Mucosa of gallbladder (tissue), 1 donor: ENCODE measurements around the gene COTL1. TPM values are rescaled to one million over a fixed set of nuclear protein-coding genes. Genes with fewer than 3 reads are reported as not detected.

Experiments used
- DNase-seq: peaks from one replicate; pipeline ENCODE4 v3.0.0-alpha.2; 2020; ENCODE audit warnings: low spot score
- total RNA-seq: library from RNA; stranded (reverse); gene quantifications from one replicate; pipeline ENCODE4 v1.2.1, GENCODE V29; 2021
- donor health status: DM: no; HTN: no; CAD: no.

Gene COTL1
- total RNA-seq, 1 donor from 2014 or later, result 129 TPM

- no peak for DNase-seq
Observed at GRCh38 chr16:84552135-84552534, 65.7 kb downstream of the COTL1 start.

- no peak for DNase-seq
Observed at GRCh38 chr16:84550096-84550495, 67.8 kb downstream of the COTL1 start.

- DNase-seq, result no peak
Observed at GRCh38 chr16:84548971-84549844, 68.7 kb downstream of the COTL1 start.

DNA sequence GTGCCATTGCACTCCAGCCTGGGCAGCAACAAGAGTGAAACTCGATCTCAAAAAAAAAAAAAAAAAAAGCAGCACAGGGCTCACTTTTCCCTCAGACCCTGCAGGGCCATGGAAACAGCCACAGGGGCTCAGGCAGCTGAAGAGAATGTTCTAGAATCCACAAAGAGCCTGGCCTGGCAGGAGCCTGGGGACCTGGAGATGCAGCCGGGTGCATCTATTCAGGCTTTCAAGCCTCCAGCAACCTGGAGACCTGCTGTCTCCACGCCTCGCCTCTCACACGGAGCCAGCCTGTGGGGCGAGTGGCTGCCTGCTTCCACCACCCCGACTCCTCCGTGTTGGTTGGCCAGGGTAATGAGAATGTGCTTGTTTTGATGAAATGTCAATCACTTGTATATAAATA is 69.4 kb downstream of the COTL1 start:
- no peak for DNase-seq

DNA sequence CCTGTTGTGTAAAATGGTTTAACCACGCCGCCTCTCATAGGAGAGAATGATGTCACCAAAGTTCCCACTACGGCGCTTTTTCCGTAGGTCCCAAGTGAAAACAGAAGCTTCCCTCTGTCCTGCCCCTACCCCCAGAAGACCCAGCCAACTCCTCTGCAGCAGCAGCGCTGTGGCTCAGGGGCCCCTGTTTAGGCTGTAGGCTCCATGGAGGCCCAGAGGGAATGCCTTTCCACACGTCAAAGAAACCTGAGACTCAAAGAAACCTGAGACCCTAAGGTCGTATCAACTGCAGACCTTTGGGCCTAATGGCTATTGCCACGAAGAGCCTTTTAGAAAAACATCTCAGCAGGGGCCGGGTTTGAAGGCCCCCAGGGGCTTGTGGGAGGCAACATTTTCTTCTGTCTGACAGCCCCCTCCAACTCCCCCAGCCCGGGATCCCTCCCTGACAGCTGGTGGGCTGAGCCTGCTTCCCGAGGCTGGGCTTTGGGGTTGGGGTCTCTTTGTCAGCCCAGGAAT is 70.3 kb downstream of the COTL1 start:
- DNase-seq, result no peak

- no peak for DNase-seq
Observed at GRCh38 chr16:84546669-84547545, 71.0 kb downstream of the COTL1 start.

GRCh38 chr16:84545114-84545737 is 72.7 kb downstream of the COTL1 start:
- no peak for DNase-seq

DNA sequence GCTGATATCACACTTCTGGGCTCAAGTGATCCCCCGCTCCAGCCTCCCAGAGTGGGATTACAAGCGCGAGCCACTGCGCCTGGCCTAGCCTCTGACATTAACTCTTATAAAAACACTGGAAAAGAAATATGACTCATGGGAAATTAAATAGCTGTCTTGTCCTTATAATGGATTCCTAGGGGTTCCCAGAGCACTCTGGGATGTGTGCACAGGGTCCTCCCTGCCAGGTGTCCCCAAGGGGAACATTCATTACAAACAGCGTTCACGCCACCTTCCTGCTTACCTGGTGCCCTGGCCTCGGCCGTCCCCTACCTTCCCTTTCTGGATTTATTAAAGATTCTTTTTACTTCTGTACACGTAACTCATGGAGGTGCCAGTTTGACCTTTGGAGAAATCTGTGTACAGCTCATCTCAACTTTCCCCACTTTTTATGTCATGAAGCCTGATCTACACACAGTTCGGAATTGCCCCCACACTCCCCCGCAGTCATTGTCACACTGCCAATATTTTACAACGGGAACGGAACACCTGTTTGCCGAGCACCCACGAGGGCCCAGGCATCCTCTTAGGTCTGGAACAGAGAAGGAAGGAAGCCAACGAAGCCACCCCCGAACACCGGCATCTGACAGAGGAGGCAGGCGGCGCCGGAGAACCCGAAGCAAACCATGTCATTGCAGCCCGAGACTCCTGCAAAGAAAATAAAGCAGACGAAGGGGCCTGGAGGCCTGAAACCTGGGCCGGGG is 73.7 kb downstream of the COTL1 start:
- no peak for DNase-seq

GRCh38 chr16:84543253-84543652 is 74.6 kb downstream of the COTL1 start:
- DNase-seq, result no peak

- DNase-seq, result no peak
Observed at GRCh38 chr16:84541999-84542817, 75.7 kb downstream of the COTL1 start.

- DNase-seq, result no peak
Observed at GRCh38 chr16:84540194-84540593, 77.7 kb downstream of the COTL1 start.

DNA sequence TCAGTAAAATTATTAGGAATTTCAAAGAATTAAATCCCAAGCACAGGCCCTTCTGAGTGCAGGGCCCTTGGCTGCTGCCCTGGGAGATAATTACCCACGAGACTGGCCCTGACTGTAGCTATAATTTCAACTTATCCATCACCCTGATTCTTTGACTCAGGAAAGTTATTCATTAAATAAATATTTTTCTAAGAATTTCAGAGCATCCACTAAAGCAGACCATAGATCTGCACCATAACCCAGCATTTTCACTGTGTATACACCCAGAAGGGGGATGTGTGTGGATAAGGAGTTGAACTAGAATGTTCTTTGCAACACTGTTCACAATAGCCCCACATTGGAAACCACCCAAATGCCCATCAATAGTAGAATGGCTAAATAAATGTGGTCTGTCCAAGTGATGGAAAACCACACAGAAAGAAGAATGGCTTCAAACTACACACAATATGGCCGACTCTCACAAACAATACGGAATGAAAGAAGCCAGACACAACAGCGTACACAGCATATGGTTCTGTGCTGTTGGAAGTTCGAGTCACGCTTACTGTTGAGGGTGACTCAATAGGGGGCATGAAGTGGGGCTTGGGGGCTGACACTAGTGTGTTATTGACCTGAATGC is 79.5 kb downstream of the COTL1 start:
- no peak for DNase-seq

DNA sequence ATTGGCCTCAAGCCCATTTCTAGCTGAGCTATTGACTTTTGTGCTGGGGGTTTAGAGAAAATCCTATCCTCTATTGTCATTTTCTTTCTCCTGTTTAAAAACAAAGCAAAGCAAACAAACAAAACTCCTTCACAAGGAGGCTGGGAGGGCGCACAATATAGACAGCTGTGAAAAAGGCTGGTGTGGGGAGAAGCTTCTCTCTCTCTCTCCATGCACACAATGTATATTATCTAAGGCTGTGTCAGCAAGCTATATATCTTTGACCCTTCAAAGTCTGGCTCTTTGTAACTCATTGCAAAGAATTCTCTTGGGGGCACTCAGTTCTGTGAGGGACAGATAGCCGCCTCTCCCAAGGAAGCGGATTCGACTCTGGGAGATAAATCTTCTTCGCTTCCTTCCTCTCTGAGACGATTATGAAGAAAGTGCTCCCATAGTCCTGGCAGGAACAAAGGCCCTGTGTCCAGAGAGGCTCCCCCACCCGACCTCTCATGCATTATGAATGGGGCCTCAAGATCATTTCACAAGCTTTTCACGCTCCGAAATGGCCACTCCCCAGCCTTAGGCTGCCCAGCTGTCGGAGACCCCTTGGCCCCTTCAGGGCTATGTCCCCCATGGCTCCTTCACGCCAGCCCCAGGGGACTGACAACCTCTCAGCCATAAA is 80.3 kb downstream of the COTL1 start:
- no peak for DNase-seq

DNA sequence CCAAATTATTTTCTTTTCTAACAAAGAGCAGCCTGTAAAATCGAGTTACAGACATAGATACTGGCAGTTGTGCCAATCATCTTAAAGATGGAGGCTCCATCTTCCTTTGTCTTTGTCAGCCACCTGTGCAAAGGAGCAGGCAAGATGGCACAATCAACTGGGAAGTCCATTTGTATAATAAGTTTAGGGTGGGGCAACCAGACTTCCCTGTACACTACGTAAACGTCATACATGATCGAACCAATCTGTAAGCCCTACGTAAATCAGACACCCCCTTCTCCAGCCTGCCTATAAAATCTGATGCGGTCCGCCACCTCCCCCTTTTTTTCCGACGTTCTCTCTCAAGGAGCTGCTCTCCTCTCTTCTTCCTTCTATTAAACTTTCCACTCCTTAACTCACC is 82.0 kb downstream of the COTL1 start:
- no peak for DNase-seq

DNA sequence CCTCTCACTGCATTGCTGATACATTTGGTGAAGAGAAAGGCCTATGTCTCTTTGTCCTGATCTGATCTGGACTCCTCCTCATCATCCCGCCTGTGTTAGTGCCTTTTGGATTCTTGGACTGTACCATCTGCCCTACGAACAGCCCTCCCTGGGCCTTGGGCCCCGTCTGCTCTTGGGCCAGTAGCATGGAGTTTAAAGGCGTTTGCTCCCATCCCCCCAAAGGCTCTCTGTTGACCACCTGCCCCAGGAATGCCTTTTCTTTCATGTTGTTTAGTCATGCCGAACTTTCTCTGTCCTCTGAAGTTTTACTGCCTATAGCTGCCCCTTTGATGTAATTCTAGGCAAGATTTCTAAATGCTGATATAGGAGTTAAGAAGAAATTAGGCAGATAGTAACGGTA is 82.5 kb downstream of the COTL1 start:
- DNase-seq, result no peak

- no peak for DNase-seq
Observed at GRCh38 chr16:84534815-84535214, 83.1 kb downstream of the COTL1 start.

DNA sequence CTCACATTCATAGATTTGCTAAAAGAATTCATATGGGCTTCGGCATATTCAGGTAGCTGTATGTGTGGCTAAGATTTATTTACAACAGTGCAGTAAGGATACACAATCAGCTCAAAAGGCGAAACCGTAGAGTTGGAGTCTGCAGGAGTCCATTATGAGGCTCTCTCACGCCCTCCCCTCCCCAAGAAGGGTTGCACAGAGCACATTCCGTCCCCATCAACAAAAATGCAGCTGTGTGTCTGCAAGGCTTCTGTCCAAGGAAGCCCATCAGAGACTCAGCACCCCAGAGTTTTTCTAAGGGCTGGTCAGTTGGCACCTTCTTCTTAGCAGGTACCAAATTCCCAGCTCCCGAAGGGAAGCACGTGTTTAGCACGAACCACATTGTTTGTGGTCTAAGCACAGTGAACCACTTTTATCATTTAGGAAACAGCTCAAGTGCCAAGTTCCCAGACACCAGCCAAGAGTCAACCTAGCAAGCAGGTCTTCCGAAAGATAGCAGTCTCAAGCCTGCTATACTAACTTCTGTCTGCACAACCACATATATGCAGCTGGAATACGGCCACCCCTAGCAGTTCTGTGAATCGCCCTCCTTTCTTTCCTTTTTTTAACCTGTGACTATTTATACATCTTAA is 84.9 kb downstream of the COTL1 start:
- no peak for DNase-seq

- DNase-seq, result peak; percentile 62
Observed at GRCh38 chr16:84532291-84532724, 85.6 kb downstream of the COTL1 start.

- DNase-seq, result no peak
Observed at GRCh38 chr16:84531671-84532111, 86.2 kb downstream of the COTL1 start.
